Activated T-cell treated with anti-CD3 and anti-CD28 coated beads, Interleukin-2, amount 50 U/mL, for 1 hour (primary cell): ENCODE results near the gene DCLK1.

Experiments
- DNase-seq: peaks from one replicate; pipeline ENCODE4 v3.0.0-alpha.2; 2020

The DCLK1 gene

GRCh38 chr13:35856084-35856483, 275.1 kb downstream of the DCLK1 start:
- no peak for DNase-seq

GRCh38 chr13:35855531-35856019, 275.6 kb downstream of the DCLK1 start:
- DNase-seq = no peak

GRCh38 chr13:35854286-35854685, 276.9 kb downstream of the DCLK1 start:
- DNase-seq = no peak

- DNase-seq = no peak
These were observed 279.3 kb downstream of the DCLK1 start for GRCh38 chr13:35851881-35852280.

GRCh38 chr13:35851356-35851755, 279.8 kb downstream of the DCLK1 start:
- DNase-seq = no peak

GRCh38 chr13:35850569-35850968, 280.6 kb downstream of the DCLK1 start:
- no peak for DNase-seq

- no peak for DNase-seq
These were observed 281.9 kb downstream of the DCLK1 start for GRCh38 chr13:35849256-35849644.

- no peak for DNase-seq
These were observed 282.6 kb downstream of the DCLK1 start for GRCh38 chr13:35848336-35849255.

GRCh38 chr13:35843272-35843671, 287.9 kb downstream of the DCLK1 start:
- DNase-seq = no peak

- no peak for DNase-seq
These were observed 290.1 kb downstream of the DCLK1 start for GRCh38 chr13:35841060-35841521.

- no peak for DNase-seq
These were observed 291.4 kb downstream of the DCLK1 start for GRCh38 chr13:35839806-35840205.

- DNase-seq = no peak
These were observed 292.8 kb downstream of the DCLK1 start for GRCh38 chr13:35838356-35838755.

- no peak for DNase-seq
These were observed 294.7 kb downstream of the DCLK1 start for GRCh38 chr13:35836446-35836845.

GRCh38 chr13:35835989-35836388, 295.2 kb downstream of the DCLK1 start:
- DNase-seq = no peak

GRCh38 chr13:35833608-35834275, 297.4 kb downstream of the DCLK1 start:
- DNase-seq = no peak

- DNase-seq = no peak
These were observed 298.2 kb downstream of the DCLK1 start for GRCh38 chr13:35833031-35833430.

GRCh38 chr13:35832551-35832950, 298.6 kb downstream of the DCLK1 start:
- DNase-seq = no peak

GRCh38 chr13:35830850-35831450, 300.2 kb downstream of the DCLK1 start:
- no peak for DNase-seq

GRCh38 chr13:35826626-35827254, 304.4 kb downstream of the DCLK1 start:
- no peak for DNase-seq

GRCh38 chr13:35824825-35825224, 306.4 kb downstream of the DCLK1 start:
- no peak for DNase-seq

- no peak for DNase-seq
These were observed 306.8 kb downstream of the DCLK1 start for GRCh38 chr13:35824395-35824794.

GRCh38 chr13:35822666-35823065, 308.5 kb downstream of the DCLK1 start:
- DNase-seq = no peak

GRCh38 chr13:35818633-35819067, 312.5 kb downstream of the DCLK1 start:
- DNase-seq = no peak
